Keratinocyte (primary cell): ENCODE measurements around the gene RASA3. TPM values are rescaled to one million over a fixed set of nuclear protein-coding genes. Genes with fewer than 3 reads are reported as not detected.

ENCODE experiments used
- DNase-seq: peaks from one replicate; pipeline ENCODE4 v3.0.0-alpha.2; 2011; ENCODE audit warnings: low read depth, missing footprints, low spot score
- FAIRE-seq: peaks from 2 replicates; lab custom pipeline; 2011; peaks lifted over from hg19 to GRCh38; lab: Jason Lieb, UNC
- H2AFZ ChIP-seq: 2 replicates; pipeline ENCODE4 v1.6.0; 2012; ENCODE audit warnings: low read length, control low read depth, inconsistent platforms; ENCODE audit not compliant: control insufficient read depth
- H3K27ac ChIP-seq: 2 replicates; pipeline ENCODE4 v1.5.1; 2011; ENCODE audit warnings: low read length; ENCODE audit not compliant: control insufficient read depth, insufficient read depth
- H3K27me3 ChIP-seq: 3 replicates; pipeline ENCODE4 v1.6.0; 2011; ENCODE audit warnings: low read length; ENCODE audit not compliant: control insufficient read depth, insufficient read depth; ENCODE audit errors: extremely low read depth
- H3K36me3 ChIP-seq, 2 experiments: 2 replicates in 1 of 2; 3 replicates in 1 of 2; pipeline ENCODE4 v1.5.1; 2011; ENCODE audit warnings: low read length in 2 of 2, mild to moderate bottlenecking in 1 of 2; ENCODE audit not compliant: control insufficient read depth in 2 of 2, insufficient read depth in 2 of 2; ENCODE audit errors: extremely low read depth in 1 of 2
- H3K4me1 ChIP-seq: 3 replicates; pipeline ENCODE4 v1.5.1; 2011; ENCODE audit warnings: low read length; ENCODE audit not compliant: control insufficient read depth, insufficient read depth; ENCODE audit errors: extremely low read depth
- H3K4me2 ChIP-seq: 3 replicates; pipeline ENCODE4 v1.6.0; 2011; ENCODE audit warnings: low read depth, low read length; ENCODE audit not compliant: control insufficient read depth, insufficient read depth; ENCODE audit errors: extremely low read depth
- H3K4me3 ChIP-seq, 3 experiments: fragments of 200-600 bp in 1 of 3; sonication (generic) in 1 of 3; 2 replicates in 2 of 3; 3 replicates in 1 of 3; pipeline ENCODE4 v1.5.1; 2011 to 2016; ENCODE audit warnings: low read length in 3 of 3, mild to moderate bottlenecking in 3 of 3, control low read depth in 2 of 3, inconsistent platforms in 1 of 3, low read depth in 1 of 3, mixed read lengths in 1 of 3, mixed run types in 1 of 3, moderate library complexity in 1 of 3; ENCODE audit not compliant: control insufficient read depth in 2 of 3, insufficient read depth in 2 of 3; ENCODE audit errors: extremely low read depth in 1 of 3
- H3K79me2 ChIP-seq: 2 replicates; pipeline ENCODE4 v1.6.0; 2012; ENCODE audit warnings: low read length; ENCODE audit not compliant: control insufficient read depth, insufficient read depth
- H3K9ac ChIP-seq: 3 replicates; pipeline ENCODE4 v1.6.0; 2011; ENCODE audit warnings: low read length; ENCODE audit not compliant: control insufficient read depth, insufficient read depth; ENCODE audit errors: extremely low read depth
- H3K9me1 ChIP-seq: 3 replicates; pipeline ENCODE4 v1.6.0; 2011; ENCODE audit warnings: low read length; ENCODE audit not compliant: control insufficient read depth, insufficient read depth; ENCODE audit errors: extremely low read depth
- H3K9me3 ChIP-seq: 2 replicates; pipeline ENCODE4 v1.5.1; 2012; ENCODE audit warnings: low read depth, low read length; ENCODE audit not compliant: control insufficient read depth
- H4K20me1 ChIP-seq: 3 replicates; pipeline ENCODE4 v1.6.0; 2011; ENCODE audit warnings: low read length; ENCODE audit not compliant: control insufficient read depth, insufficient read depth; ENCODE audit errors: extremely low read depth
- CTCF ChIP-seq, 3 experiments: IDR thresholded peaks in 1 of 3; conservative IDR thresholded peaks in 1 of 3; optimal IDR thresholded peaks in 1 of 3; 2 replicates in 2 of 3; 3 replicates in 1 of 3; pipeline versions ENCODE3 to v1.5.1; 2011; ENCODE audit warnings: low read length in 3 of 3, mild to moderate bottlenecking in 3 of 3, moderate library complexity in 2 of 3, control low read depth in 1 of 3, inconsistent platforms in 1 of 3; ENCODE audit not compliant: insufficient read depth in 2 of 3; ENCODE audit errors: extremely low read depth in 1 of 3
- EZH2 ChIP-seq: IDR thresholded peaks from one replicate; pipeline ENCODE4 v1.6.1; 2012; ENCODE audit warnings: inconsistent platforms, mild to moderate bottlenecking, low read length, moderate library complexity
- dilution Hi-C: fragments of 300-500 bp; cut with MboI; formaldehyde crosslinking; loops from one replicate; pipeline ENCODE4 v1.7.0; 2020; ENCODE audit warnings: low sequenced_read_pairs; ENCODE audit not compliant: extremely low pct_ligation_motif_present
- polyA plus RNA-seq, 5 experiments: library from polyadenylated mRNA; depleted of rRNA in 3 of 5; stranded (reverse) in 3 of 5; stranded (forward) in 1 of 5; unstranded in 1 of 5; fragments of >200 nt; gene quantifications; 1 replicate in 1 of 5; 2 replicates in 3 of 5; 3 replicates in 1 of 5; pipeline versions ENCODE4 v1.2.1 to v1.2.3, GENCODE V29; 2011 to 2012; ENCODE audit warnings: missing spikeins in 2 of 5, low read depth in 1 of 5, low replicate concordance in 1 of 5

The RASA3 gene
- polyA plus RNA-seq, 1 donor (not counting 4 experiments of a cell fraction or from before 2014, with no cell fraction given): 4.1 TPM

- no peak overlapping the region for H3K4me3 ChIP-seq
- no peak overlapping the region for H2AFZ ChIP-seq
- no peak overlapping the region for H3K4me2 ChIP-seq
- H3K9me3 ChIP-seq: peaks cover 2% of the 10 kb centered on the region
- no peaks in the 10 kb centered on the region for H3K9me1 ChIP-seq
- FAIRE-seq: no peak
- H3K36me3 ChIP-seq: no peaks in the 10 kb centered on the region
- no peaks in the 10 kb centered on the region for H3K4me1 ChIP-seq
- dilution Hi-C loops: no loop called here
- H3K79me2 ChIP-seq: no peaks in the 10 kb centered on the region
- no peak for TF ChIP-seq CTCF (optimal IDR thresholded peaks at IDR 0.05 in 1 of 3, IDR thresholded peaks at IDR 0.05 in 1 of 3, conservative IDR thresholded peaks at IDR 0.05 in 1 of 3; ENCODE audit: extremely low read depth in 1 of 3, insufficient read depth in 2 of 3, low read length in 3 of 3)
- TF ChIP-seq EZH2: no peak
- H4K20me1 ChIP-seq: no peaks in the 10 kb centered on the region
- DNase-seq: no peak
- H3K9ac ChIP-seq: no peak overlapping the region
- no peak overlapping the region for H3K27ac ChIP-seq
- H3K27me3 ChIP-seq: no peaks in the 10 kb centered on the region
These were observed 44.2 kb downstream of the RASA3 start for GRCh38 chr13:114088234-114088633.

GRCh38 chr13:114087430-114087829 is 45.0 kb downstream of the RASA3 start:
- dilution Hi-C loops: no loop called here
- TF ChIP-seq CTCF (optimal IDR thresholded peaks at IDR 0.05 in 1 of 3, IDR thresholded peaks at IDR 0.05 in 1 of 3, conservative IDR thresholded peaks at IDR 0.05 in 1 of 3; ENCODE audit: extremely low read depth in 1 of 3, insufficient read depth in 2 of 3, low read length in 3 of 3): no peak
- no peak for TF ChIP-seq EZH2
- H3K4me3 ChIP-seq: no peak overlapping the region
- no peaks in the 10 kb centered on the region for H4K20me1 ChIP-seq
- no peaks in the 10 kb centered on the region for H3K79me2 ChIP-seq
- no peaks in the 10 kb centered on the region for H3K36me3 ChIP-seq
- no peak overlapping the region for H3K9ac ChIP-seq
- H2AFZ ChIP-seq: no peak overlapping the region
- no peak overlapping the region for H3K27ac ChIP-seq
- H3K27me3 ChIP-seq: no peaks in the 10 kb centered on the region
- no peak for DNase-seq
- peaks cover 2% of the 10 kb centered on the region for H3K9me3 ChIP-seq
- H3K4me1 ChIP-seq: no peaks in the 10 kb centered on the region
- H3K4me2 ChIP-seq: no peak overlapping the region
- no peaks in the 10 kb centered on the region for H3K9me1 ChIP-seq
- no peak for FAIRE-seq
